Upper lobe of left lung (tissue), 6 donors: Measurements from ENCODE around the gene ANKRD17. TPM values are rescaled to one million over a fixed set of nuclear protein-coding genes. Genes with fewer than 3 reads are reported as not detected.

ENCODE experiments used
- ATAC-seq, 2 donors: fragments of 200-7000 bp; cut with Tn5 transposase; one replicate each; pipeline ENCODE4 v1.9.1; 2022; ENCODE audit warnings: mild to moderate bottlenecking in 2 of 2, moderate library complexity in 2 of 2; ENCODE audit not compliant: low FRiP score in 2 of 2
- DNase-seq, 2 donors: peaks; one replicate each; pipeline ENCODE4 v3.0.0-alpha.2; 2019 to 2020
- H3K27ac ChIP-seq, 4 donors: fragments of 200-600 bp; sonication (generic); one replicate each; pipeline ENCODE4 v1.5.1; 2016 to 2019
- H3K27me3 ChIP-seq, 4 donors: fragments of 200-600 bp; sonication (generic); one replicate each; pipeline ENCODE4 v1.5.1; 2017 to 2019
- H3K36me3 ChIP-seq, 4 donors: fragments of 200-600 bp; sonication (generic); one replicate each; pipeline ENCODE4 v1.5.1; 2016 to 2019
- H3K4me1 ChIP-seq, 4 donors: fragments of 200-600 bp; sonication (generic); one replicate each; pipeline ENCODE4 v1.5.1; 2018 to 2019
- H3K4me3 ChIP-seq, 4 donors: fragments of 200-600 bp; sonication (generic); one replicate each; pipeline ENCODE4 v1.5.1; 2017 to 2019; ENCODE audit warnings: mild to moderate bottlenecking in 2 of 4, moderate library complexity in 1 of 4
- H3K9me3 ChIP-seq, 4 donors: fragments of 200-600 bp; sonication (generic); one replicate each; pipeline ENCODE4 v1.5.1; 2018 to 2019
- EP300 ChIP-seq, 4 donors: sonication (generic); formaldehyde crosslinking; IDR thresholded peaks; one replicate each; pipeline ENCODE4 v1.5.1; 2017; ENCODE audit warnings: antibody characterized with exemption in 4 of 4, control low read depth in 2 of 4
- POLR2A ChIP-seq, 4 donors: fragments of 450-650 bp; IDR thresholded peaks; one replicate each; pipeline ENCODE4 v1.5.1; 2016 to 2017; ENCODE audit warnings: antibody characterized with exemption in 4 of 4, mild to moderate bottlenecking in 2 of 4
- POLR2AphosphoS5 ChIP-seq, 2 donors: sonication (generic); formaldehyde crosslinking; IDR thresholded peaks; one replicate each; pipeline ENCODE4 v1.5.1; 2017; ENCODE audit warnings: antibody characterized with exemption in 2 of 2
- WGBS, 2 donors: methylation state at CpG; one replicate each; pipeline ENCODE4 v1.1.5; 2017 to 2018; 5-methylcytosine and 5-hydroxymethylcytosine counted together
- total RNA-seq, 6 donors: library from RNA; depleted of rRNA in 4 of 6; stranded (reverse); fragments of >200 nt in 4 of 6; gene quantifications; one replicate each; pipeline versions ENCODE4 v1.1.0 to v1.2.1, GENCODE V29; 2016 to 2021
- TF ChIP-seq, protein P1 (sequence below), 6 experiments: fragments of 450-650 bp in 4 of 6; fragments of 200-600 bp in 2 of 6; sonication (generic) in 2 of 6; IDR thresholded peaks; one replicate each; pipeline ENCODE4 v1.5.1; 2016 to 2019; ENCODE audit warnings: antibody characterized with exemption in 6 of 6
- donor health status: DM: no; HTN: no; CAD: no; lungs with moderate emphysema.
- donor health status: DM: no; HTN: yes; CAD: no; lungs with severe emphysema.

ANKRD17 gene
- total RNA-seq, 6 donors from 2014 or later: 49.7 to 103 (median 61.2) TPM

DNA sequence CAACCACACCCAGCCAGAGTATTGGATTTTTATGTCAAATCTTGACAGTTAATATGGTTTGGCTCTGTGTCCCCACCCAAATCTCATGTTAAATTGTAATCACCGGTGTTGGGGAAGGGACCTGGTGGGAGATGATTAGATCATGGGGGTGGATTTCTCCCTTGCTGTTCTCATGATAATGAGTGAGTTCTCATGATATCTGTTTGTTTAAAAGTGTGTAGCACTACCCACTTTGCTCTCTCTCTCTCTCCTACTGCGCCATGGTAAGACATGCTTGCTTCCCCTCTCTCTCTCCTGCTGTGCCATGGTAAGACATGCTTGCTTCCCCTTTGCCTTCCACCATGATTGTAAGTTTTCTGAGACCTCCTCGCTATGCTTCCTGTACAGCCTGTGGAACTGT lies 102.2 kb downstream of the ANKRD17 start:
- no peak for DNase-seq
- no peak for ATAC-seq
- TF ChIP-seq EP300 (IDR thresholded peaks at IDR 0.05) (no peak), POLR2AphosphoS5 (IDR thresholded peaks at IDR 0.05) (no peak), POLR2A (IDR thresholded peaks at IDR 0.05) (no peak)
- TF ChIP-seq, protein P1, sequence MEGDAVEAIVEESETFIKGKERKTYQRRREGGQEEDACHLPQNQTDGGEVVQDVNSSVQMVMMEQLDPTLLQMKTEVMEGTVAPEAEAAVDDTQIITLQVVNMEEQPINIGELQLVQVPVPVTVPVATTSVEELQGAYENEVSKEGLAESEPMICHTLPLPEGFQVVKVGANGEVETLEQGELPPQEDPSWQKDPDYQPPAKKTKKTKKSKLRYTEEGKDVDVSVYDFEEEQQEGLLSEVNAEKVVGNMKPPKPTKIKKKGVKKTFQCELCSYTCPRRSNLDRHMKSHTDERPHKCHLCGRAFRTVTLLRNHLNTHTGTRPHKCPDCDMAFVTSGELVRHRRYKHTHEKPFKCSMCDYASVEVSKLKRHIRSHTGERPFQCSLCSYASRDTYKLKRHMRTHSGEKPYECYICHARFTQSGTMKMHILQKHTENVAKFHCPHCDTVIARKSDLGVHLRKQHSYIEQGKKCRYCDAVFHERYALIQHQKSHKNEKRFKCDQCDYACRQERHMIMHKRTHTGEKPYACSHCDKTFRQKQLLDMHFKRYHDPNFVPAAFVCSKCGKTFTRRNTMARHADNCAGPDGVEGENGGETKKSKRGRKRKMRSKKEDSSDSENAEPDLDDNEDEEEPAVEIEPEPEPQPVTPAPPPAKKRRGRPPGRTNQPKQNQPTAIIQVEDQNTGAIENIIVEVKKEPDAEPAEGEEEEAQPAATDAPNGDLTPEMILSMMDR (IDR thresholded peaks at IDR 0.05): no peak
- WGBS, 2 donors: 93 to 100% methylated on average over 3 of the region's 3 CpGs
- Histone ChIP-seq H3K9me3 (no peaks in the 10 kb centered on the region), H3K27ac (no peak overlapping the region), H3K4me3 (no peak overlapping the region), H3K27me3 (no peaks in the 10 kb centered on the region), H3K36me3 (peaks cover 7 to 57% (median 22%) of the 10 kb centered on the region in 4 donors), H3K4me1 (no peaks in the 10 kb centered on the region)

- TF ChIP-seq POLR2A (IDR thresholded peaks at IDR 0.05) (no peak), POLR2AphosphoS5 (IDR thresholded peaks at IDR 0.05) (no peak), EP300 (IDR thresholded peaks at IDR 0.05) (no peak)
- TF ChIP-seq, protein P1 (IDR thresholded peaks at IDR 0.05): no peak
- H3K36me3 ChIP-seq: peaks cover 3 to 67% (median 18%) of the 10 kb centered on the region in 4 donors
- 83 to 94% methylated on average over 1 of the region's 1 CpG for WGBS, 2 donors
Measured at GRCh38 chr4:73152893-73153292, 105.7 kb downstream of the ANKRD17 start.

DNA sequence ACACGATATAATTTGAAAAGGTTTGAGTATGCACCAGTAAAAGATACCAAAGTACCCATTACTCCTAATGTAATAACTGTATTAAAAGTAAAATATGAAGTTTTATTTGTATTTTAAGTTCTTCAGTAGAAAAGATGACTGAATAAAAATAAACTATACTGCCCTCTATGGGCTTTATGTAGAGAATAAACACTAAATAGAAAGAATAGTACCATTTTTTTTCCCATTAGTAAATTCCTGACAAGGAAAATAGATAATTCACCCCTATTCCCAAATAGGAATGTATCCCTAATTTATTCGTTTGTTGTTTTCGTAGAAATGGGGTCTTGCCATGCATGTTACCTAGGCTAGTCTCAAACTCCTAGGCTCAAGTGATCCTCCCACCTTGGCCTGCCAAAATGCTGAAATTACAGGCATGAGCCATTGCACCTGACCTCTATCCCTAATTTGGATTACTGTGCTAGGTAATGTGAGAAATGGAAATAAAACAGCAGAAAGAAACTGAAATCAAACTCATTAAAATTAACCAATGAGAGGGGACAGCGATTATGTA lies 115.5 kb downstream of the ANKRD17 start:
- ATAC-seq (no peak), DNase-seq (no peak)
- H3K36me3 ChIP-seq: peaks cover 26 to 89% (median 40%) of the 10 kb centered on the region in 4 donors
- H3K9me3 ChIP-seq: no peaks in the 10 kb centered on the region
- no peaks in the 10 kb centered on the region for H3K27me3 ChIP-seq
- 96 to 97% methylated on average over 4 of the region's 4 CpGs for WGBS, 2 donors
- H3K4me3 ChIP-seq: no peak overlapping the region
- no peak overlapping the region for H3K27ac ChIP-seq
- TF ChIP-seq POLR2A (IDR thresholded peaks at IDR 0.05): no peak
- TF ChIP-seq, protein P1 (IDR thresholded peaks at IDR 0.05): no peak
- no peak for TF ChIP-seq EP300 (IDR thresholded peaks at IDR 0.05)
- TF ChIP-seq POLR2AphosphoS5 (IDR thresholded peaks at IDR 0.05): no peak
- no peaks in the 10 kb centered on the region for H3K4me1 ChIP-seq

More at GRCh38 chr4:73152893-73153292, 105.7 kb downstream of the ANKRD17 start:
- Histone ChIP-seq H3K4me1 (no peaks in the 10 kb centered on the region), H3K9me3 (no peaks in the 10 kb centered on the region), H3K27ac (no peak overlapping the region), H3K4me3 (no peak overlapping the region), H3K27me3 (no peaks in the 10 kb centered on the region)
- ATAC-seq (no peak), DNase-seq (no peak)

- no peaks in the 10 kb centered on the region for H3K9me3 ChIP-seq
- H3K4me1 ChIP-seq: no peaks in the 10 kb centered on the region
- no peak overlapping the region for H3K4me3 ChIP-seq
- no peak for DNase-seq
- no peak overlapping the region for H3K27ac ChIP-seq
- WGBS, 2 donors: 92 to 93% methylated on average over 2 of the region's 2 CpGs
- H3K36me3 ChIP-seq: peaks cover 26 to 88% (median 36%) of the 10 kb centered on the region in 4 donors
- TF ChIP-seq POLR2A (IDR thresholded peaks at IDR 0.05) (no peak), POLR2AphosphoS5 (IDR thresholded peaks at IDR 0.05) (no peak)
- no peak for ATAC-seq
- no peaks in the 10 kb centered on the region for H3K27me3 ChIP-seq
Measured at GRCh38 chr4:73139991-73140390, 118.6 kb downstream of the ANKRD17 start.

- Histone ChIP-seq H3K4me1 (no peaks in the 10 kb centered on the region), H3K27ac (no peak overlapping the region), H3K36me3 (peaks cover 25 to 88% (median 33%) of the 10 kb centered on the region in 4 donors), H3K9me3 (no peaks in the 10 kb centered on the region), H3K4me3 (no peak overlapping the region), H3K27me3 (no peaks in the 10 kb centered on the region)
- WGBS, 2 donors: 89 to 95% methylated on average over 3 of the region's 3 CpGs
- ATAC-seq: no peak
- TF ChIP-seq EP300 (IDR thresholded peaks at IDR 0.05): no peak
- TF ChIP-seq POLR2A (IDR thresholded peaks at IDR 0.05): no peak
- DNase-seq: no peak
Measured at GRCh38 chr4:73139245-73139644, 119.4 kb downstream of the ANKRD17 start.

- DNase-seq (no peak), ATAC-seq (no peak)
- TF ChIP-seq POLR2AphosphoS5 (IDR thresholded peaks at IDR 0.05): no peak
- TF ChIP-seq, protein P1 (IDR thresholded peaks at IDR 0.05): no peak
- no peak for TF ChIP-seq POLR2A (IDR thresholded peaks at IDR 0.05)
- TF ChIP-seq EP300 (IDR thresholded peaks at IDR 0.05): no peak
- no peak overlapping the region for H3K4me3 ChIP-seq
- H3K36me3 ChIP-seq: peaks cover 21 to 90% (median 27%) of the 10 kb centered on the region in 4 donors
- no peak overlapping the region for H3K27ac ChIP-seq
- no peaks in the 10 kb centered on the region for H3K27me3 ChIP-seq
- no peaks in the 10 kb centered on the region for H3K4me1 ChIP-seq
- no peaks in the 10 kb centered on the region for H3K9me3 ChIP-seq
- WGBS, 2 donors: 62 to 67% methylated on average over 2 of the region's 2 CpGs
Measured at GRCh38 chr4:73137121-73137520, 121.5 kb downstream of the ANKRD17 start.
